HK-2 (cell line): ENCODE data around the gene IQCH.
"Not testable (repeated sequence)": the region's sequence is repeated elsewhere in the genome, so short reads cannot be mapped to it uniquely, and the experiment has no call there.

Source experiments
- DNase-seq: peaks from one replicate; pipeline ENCODE4 v3.0.0-alpha.2; 2018; ENCODE audit not compliant: unreplicated experiment

IQCH gene

GRCh38 chr15:67446449-67446848, 191.9 kb downstream of the IQCH start:
- DNase-seq = no peak

GRCh38 chr15:67448372-67448771, 193.8 kb downstream of the IQCH start:
- DNase-seq = not testable (repeated sequence)

- DNase-seq = not testable (repeated sequence)
Observed at GRCh38 chr15:67453703-67454102, 199.1 kb downstream of the IQCH start.

GRCh38 chr15:67456677-67457529, 202.3 kb downstream of the IQCH start:
- DNase-seq = peak; percentile 48

- no peak for DNase-seq
Observed at GRCh38 chr15:67458331-67459029, 203.9 kb downstream of the IQCH start.

GRCh38 chr15:67460521-67460920, 205.9 kb downstream of the IQCH start:
- DNase-seq = no peak

- DNase-seq = no peak
Observed at GRCh38 chr15:67461735-67462134, 207.1 kb downstream of the IQCH start.

- DNase-seq = no peak
Observed at GRCh38 chr15:67462875-67463274, 208.3 kb downstream of the IQCH start.

- no peak for DNase-seq
Observed at GRCh38 chr15:67463488-67463887, 208.9 kb downstream of the IQCH start.

GRCh38 chr15:67465196-67465952, 210.8 kb downstream of the IQCH start:
- no peak for DNase-seq

GRCh38 chr15:67468416-67468815, 213.8 kb downstream of the IQCH start:
- DNase-seq = no peak

- no peak for DNase-seq
Observed at GRCh38 chr15:67469680-67470079, 215.1 kb downstream of the IQCH start.

GRCh38 chr15:67472957-67473356, 218.4 kb downstream of the IQCH start:
- no peak for DNase-seq

GRCh38 chr15:67474405-67475110, 220.0 kb downstream of the IQCH start:
- no peak for DNase-seq

- no peak for DNase-seq
Observed at GRCh38 chr15:67479781-67480505, 225.4 kb downstream of the IQCH start.

GRCh38 chr15:67480741-67481140, 226.2 kb downstream of the IQCH start:
- DNase-seq = no peak

GRCh38 chr15:67481680-67482079, 227.1 kb downstream of the IQCH start:
- no peak for DNase-seq

- DNase-seq = no peak
Observed at GRCh38 chr15:67495585-67495984, 241.0 kb downstream of the IQCH start.

- DNase-seq = no peak
Observed at GRCh38 chr15:67501177-67501835, 246.7 kb downstream of the IQCH start.

- no peak for DNase-seq
Observed at GRCh38 chr15:67501836-67502461, 247.4 kb downstream of the IQCH start.
